Muscle of arm (tissue), 12 donors: ENCODE results near the gene TEKT2. TPM values are rescaled to one million over a fixed set of nuclear protein-coding genes. Genes with fewer than 3 reads are reported as not detected.

Experiments used
- DNase-seq: peaks from one replicate; pipeline ENCODE4 v3.0.0-alpha.2; 2013
- polyA plus RNA-seq, 12 donors: library from polyadenylated mRNA; unstranded; fragments of 120-200 nt; gene quantifications; one replicate each; pipeline ENCODE4 v1.2.1, GENCODE V29; 2013; ENCODE audit not compliant: insufficient read length in 12 of 12

Gene TEKT2
- polyA plus RNA-seq, 12 donors, result 0.16 to 1.4 (median 0.40) TPM; not detected in 2

DNA sequence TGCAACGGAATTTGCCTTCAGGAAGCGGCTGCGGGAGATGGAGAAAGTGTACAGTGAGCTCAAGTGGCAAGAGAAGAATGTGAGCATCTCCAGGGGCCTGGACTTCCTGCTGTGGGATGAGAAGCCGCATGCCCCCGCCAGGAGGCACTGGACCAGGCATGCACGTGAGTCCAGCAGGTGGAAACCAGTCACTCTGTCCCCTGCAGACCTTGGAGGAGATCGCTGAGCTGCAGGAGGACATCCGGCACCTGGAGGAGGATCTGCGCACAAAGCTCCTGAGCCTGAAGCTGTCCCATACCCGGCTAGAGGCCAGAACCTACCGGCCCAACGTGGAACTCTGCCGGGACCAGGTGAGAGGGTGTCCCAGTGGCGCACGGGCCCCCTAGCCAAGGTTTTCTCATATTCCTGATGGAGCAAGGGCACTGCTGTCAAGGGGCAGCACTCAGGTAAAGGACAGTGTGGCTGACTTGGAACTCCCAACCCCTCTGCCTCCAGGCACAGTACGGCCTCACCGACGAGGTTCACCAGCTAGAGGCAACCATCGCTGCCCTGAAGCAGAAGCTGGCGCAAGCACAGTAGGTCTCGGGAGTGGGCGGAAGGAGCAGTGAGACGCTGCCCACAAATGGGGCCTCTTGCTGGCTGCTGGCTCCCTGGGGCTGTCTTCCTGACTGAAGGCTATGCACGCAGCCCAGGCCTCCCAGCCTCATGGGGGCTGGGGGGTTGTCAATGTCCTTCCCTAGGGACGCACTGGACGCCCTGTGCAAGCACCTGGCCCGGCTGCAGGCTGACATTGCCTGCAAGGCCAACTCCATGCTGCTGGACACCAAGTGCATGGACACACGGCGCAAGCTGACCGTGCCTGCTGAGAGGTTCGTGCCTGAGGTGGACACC lies 3.6 kb downstream of the TEKT2 start:
- no peak for DNase-seq

GRCh38 chr1:36088265-36088576 lies 4.3 kb downstream of the TEKT2 start:
- DNase-seq, result no peak

DNA sequence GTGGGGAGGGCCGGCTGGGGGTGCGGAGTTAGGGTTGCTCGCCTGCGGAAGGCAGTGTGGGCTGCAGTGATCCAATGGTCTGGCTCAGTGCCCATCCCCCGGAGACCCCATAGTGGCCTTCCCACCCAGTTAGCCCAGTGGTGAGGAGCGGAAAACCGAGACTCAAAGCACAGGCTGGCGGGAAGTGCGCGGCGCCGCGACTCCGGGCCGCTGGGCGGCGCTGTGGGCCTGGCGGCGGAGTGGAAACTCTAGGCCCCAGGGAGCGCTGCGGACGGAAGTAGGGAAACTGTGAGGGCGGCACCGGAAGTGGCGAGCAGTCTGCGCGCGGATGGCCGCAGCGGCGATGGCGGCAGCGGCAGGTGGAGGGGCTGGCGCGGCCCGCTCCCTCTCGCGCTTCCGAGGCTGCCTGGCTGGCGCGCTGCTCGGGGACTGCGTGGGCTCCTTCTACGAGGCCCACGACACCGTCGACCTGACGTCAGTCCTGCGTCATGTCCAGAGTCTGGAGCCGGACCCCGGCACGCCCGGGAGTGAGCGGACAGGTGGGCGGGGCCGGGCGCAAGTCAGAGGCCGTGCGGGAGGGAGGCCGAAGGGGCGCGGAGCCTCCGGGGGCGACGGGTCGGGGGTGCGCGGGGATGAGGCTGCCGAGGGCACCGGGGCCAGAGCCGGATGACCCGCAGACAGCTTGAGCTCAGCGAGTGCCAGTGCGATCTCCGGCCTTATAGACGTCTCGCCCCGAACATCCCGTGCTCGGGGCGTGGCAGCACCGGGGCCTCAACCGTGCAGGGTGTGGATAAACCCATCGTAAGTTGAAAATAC lies 4.9 kb downstream of the TEKT2 start, which contains the start of gene ADPRS:
TSS of gene ADPRS (plus strand) at position 316 of the 816 bp plus-strand sequence. CDS start at position 329, 13 bp downstream.
- DNase-seq, result peak; percentile 93

- no peak for DNase-seq
Measured at GRCh38 chr1:36089393-36090121, 5.7 kb downstream of the TEKT2 start.

DNA sequence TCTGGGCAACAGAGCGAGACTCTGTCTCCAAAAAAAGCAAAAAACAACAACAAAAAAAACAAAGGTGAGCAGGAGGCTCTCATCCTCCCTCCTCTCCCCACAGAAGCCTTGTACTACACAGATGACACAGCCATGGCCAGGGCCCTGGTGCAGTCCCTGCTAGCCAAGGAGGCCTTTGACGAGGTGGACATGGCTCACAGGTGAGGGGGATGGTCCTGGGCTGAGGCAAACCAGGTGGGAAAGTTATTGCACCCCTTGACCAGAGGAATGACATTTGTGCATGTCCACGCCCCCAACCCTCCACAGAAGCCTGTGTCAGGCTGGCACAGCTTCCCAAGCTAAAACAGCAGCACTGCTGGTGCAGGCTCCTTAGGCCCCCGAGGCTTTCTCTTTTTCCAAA lies 7.2 kb downstream of the TEKT2 start:
- no peak for DNase-seq

DNA sequence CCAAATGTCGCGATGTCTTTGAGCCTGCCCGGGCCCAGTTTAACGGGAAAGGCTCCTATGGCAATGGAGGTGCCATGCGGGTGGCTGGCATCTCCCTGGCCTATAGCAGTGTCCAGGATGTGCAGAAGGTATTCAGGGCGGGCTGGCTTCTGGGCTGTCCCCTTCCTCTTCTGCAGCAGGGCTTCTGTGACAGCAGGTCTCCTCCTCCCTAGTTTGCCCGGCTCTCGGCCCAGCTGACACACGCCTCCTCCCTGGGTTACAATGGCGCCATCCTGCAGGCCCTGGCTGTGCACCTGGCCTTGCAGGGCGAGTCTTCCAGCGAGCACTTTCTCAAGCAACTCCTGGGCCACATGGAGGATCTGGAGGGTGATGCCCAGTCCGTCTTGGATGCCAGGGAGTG lies 7.8 kb downstream of the TEKT2 start:
- DNase-seq, result no peak

DNA sequence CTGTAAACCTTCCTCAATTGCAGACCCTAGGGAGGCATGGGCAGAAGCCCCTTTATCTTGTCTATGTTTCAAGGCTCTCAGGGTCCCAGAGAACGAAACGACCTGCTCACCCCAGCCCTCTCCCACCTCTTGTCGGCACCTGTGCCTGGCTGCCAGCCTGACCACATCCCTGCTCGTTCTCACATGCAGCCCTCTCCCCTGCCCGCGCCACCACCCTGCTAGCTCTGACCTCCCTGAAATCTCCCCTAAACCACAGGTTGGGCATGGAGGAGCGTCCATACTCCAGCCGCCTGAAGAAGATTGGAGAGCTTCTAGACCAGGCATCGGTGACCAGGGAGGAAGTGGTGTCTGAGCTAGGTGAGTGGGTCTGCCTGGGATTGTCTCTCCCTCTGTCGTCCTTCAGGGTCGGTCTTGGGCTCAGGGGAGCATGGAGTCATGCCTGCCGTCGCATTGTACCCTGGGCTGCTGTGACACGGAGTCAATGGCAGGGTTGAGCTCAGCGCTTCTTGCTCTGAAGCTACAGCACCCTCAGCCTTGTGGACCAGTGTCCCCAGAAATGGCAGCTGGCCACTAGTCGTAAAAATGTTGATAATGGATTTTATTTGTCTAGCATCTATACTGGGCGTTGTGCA lies 8.4 kb downstream of the TEKT2 start:
- no peak for DNase-seq

DNA sequence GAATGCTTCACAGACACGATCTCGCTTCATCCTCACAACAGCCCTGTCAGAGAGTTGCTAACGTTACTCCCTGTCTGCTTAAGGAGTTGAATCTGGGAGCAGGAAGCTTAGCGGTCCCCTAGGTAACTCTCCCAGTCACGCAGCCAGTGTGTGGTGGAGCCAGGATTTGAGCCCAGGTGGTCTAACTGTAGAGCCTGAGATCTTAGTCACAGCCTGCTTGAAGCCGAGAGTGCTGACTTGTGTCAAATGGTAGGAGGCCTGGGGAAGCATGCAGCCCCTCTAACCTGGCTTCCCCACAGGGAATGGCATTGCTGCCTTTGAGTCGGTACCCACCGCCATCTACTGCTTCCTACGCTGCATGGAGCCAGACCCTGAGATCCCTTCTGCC lies 8.9 kb downstream of the TEKT2 start:
- DNase-seq, result no peak

GRCh38 chr1:36093226-36093625 lies 9.3 kb downstream of the TEKT2 start:
- DNase-seq, result no peak

DNA sequence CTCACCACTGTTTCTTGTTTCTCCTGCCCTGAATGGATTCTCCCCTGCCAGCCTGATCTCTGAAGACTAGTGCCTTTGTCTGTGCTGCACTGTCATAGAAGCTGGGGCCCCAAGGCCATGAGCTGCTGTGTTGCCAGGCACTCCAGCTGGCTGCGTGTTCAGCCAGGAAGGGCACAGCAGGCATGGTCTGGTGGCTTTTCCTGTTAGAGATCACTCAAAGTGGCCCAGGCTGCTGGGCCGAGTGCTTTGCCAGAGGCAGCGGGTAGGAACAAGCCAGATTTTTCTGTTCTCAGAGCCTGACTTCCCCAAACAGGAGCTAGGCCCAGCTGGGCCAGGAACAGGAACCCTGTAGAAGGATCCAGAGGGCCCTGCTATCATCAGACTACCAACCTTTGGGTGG lies 10.0 kb downstream of the TEKT2 start:
- DNase-seq, result no peak

DNA sequence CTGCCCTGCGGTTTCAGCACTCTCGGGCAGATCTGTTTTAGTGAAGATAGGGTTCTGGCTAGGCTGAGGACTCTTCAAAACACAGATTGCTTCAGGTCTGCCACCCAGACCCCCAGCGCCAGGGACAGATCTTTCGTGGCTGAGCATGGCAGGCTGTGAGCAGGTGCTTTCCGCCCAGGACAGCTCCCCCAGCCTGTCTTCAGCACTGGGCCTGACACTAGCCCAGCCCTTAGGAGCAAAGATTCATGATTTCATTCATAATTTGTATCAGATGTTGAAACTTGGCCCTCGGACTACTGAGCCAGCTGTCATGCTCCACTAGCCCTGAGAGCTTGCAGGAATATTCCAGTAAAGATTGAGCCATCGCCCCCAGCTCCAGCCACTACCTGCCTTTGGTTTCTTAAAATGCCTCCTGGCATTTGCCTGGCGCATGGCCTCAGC lies 10.7 kb downstream of the TEKT2 start:
- DNase-seq, result no peak

GRCh38 chr1:36095760-36096405 lies 12.0 kb downstream of the TEKT2 start:
- DNase-seq, result no peak

- DNase-seq, result no peak
Measured at GRCh38 chr1:36096500-36097432, 12.9 kb downstream of the TEKT2 start.

GRCh38 chr1:36097693-36098585 lies 14.0 kb downstream of the TEKT2 start:
- no peak for DNase-seq

- no peak for DNase-seq
Measured at GRCh38 chr1:36098650-36099365, 14.9 kb downstream of the TEKT2 start.

- peak; percentile 77 for DNase-seq
Measured at GRCh38 chr1:36099681-36100341, 15.9 kb downstream of the TEKT2 start.

DNA sequence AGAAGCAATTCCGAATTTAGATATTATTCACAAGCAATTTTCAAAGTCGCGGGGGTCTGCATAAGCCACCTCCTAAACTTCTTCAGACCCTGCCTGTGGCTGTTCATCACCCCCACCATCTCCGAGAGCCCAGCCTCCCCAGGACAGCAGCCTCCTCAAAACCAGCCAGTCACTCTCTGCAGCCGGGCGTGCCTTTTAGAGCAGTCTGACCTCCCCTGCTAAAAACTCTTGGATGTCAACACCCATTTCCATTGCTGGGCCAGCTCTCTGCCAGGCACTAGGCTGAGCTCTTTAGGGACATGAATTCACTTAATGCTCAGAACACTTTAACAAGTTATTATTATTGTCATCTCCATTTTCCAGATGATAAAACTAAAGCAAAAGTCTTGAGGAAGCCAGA lies 16.5 kb downstream of the TEKT2 start:
- DNase-seq, result no peak

- no peak for DNase-seq
Measured at GRCh38 chr1:36101546-36101945, 17.7 kb downstream of the TEKT2 start.
